HepG2 (cell line): Measurements from ENCODE around the gene APOA1. TPM values are rescaled to one million over a fixed set of nuclear protein-coding genes. Genes with fewer than 3 reads are reported as not detected.

Experiments used
- ATF4 ChIP-seq, 2 experiments: fragments of 450-650 bp in 1 of 2; sonication (generic) in 1 of 2; formaldehyde crosslinking; IDR thresholded peaks; 2 replicates each; pipeline versions ENCODE4 v1.5.0 to v1.8.0; 2020 to 2022; ENCODE audit warnings: mild to moderate bottlenecking in 1 of 2, missing genetic modification reagents in 1 of 2
- DBP ChIP-seq: sonication (generic); formaldehyde crosslinking; IDR thresholded peaks from 2 replicates; pipeline ENCODE4 v1.4.0; 2020; ENCODE audit warnings: missing genetic modification reagents; ENCODE audit errors: not compliant biosample characterization
- MEIS1 ChIP-seq: sonication (generic); formaldehyde crosslinking; IDR thresholded peaks from 2 replicates; pipeline ENCODE4 v1.9.0; 2021; ENCODE audit warnings: mild to moderate bottlenecking, missing genetic modification reagents, moderate library complexity, borderline replicate concordance
- NRL ChIP-seq: sonication (generic); formaldehyde crosslinking; IDR thresholded peaks from 2 replicates; pipeline ENCODE4 v1.5.0; 2020; ENCODE audit warnings: missing genetic modification reagents, mild to moderate bottlenecking, moderate library complexity, borderline replicate concordance
- SMC3 ChIP-seq: IDR thresholded peaks from 2 replicates; pipeline ENCODE4 v1.6.1; 2011; ENCODE audit warnings: low read length, improper control_type of control experiment
- ZNF331 ChIP-seq: sonication (generic); formaldehyde crosslinking; IDR thresholded peaks from 2 replicates; pipeline ENCODE4 v1.4.0; 2020; ENCODE audit warnings: missing genetic modification reagents
- ZNF44 ChIP-seq: sonication (generic); formaldehyde crosslinking; IDR thresholded peaks from 2 replicates; pipeline ENCODE4 v1.5.1; 2020; ENCODE audit warnings: mild to moderate bottlenecking, missing genetic modification reagents
- ZNF468 ChIP-seq: sonication (generic); formaldehyde crosslinking; IDR thresholded peaks from 2 replicates; pipeline ENCODE4 v1.8.0; 2022; ENCODE audit warnings: mild to moderate bottlenecking, moderate library complexity, missing genetic modification reagents
- ZNF501 ChIP-seq: sonication (generic); formaldehyde crosslinking; IDR thresholded peaks from 2 replicates; pipeline ENCODE4 v1.5.1; 2020; ENCODE audit warnings: mild to moderate bottlenecking, moderate library complexity, missing genetic modification reagents
- polyA plus RNA-seq, 8 experiments: library from polyadenylated mRNA; depleted of rRNA in 3 of 8; stranded (reverse) in 7 of 8; unstranded in 1 of 8; fragments of >200 nt; fragmentation: Illumina TruSeq in 4 of 8; extraction: Trizol in 4 of 8; gene quantifications; 2 replicates each; pipeline versions ENCODE4 v1.2.1 to v1.2.3, GENCODE V29; 2011 to 2016; ENCODE audit warnings: low read depth in 4 of 8, missing spikeins in 1 of 8, mixed read lengths in 1 of 8; ENCODE audit not compliant: insufficient read depth in 1 of 8
- total RNA-seq, 5 experiments: library from RNA; depleted of rRNA; stranded (reverse); fragments of >200 nt; fragmentation: Illumina TruSeq; extraction: Trizol; gene quantifications; 2 replicates each; pipeline ENCODE4 v1.2.3, GENCODE V29; 2016; ENCODE audit warnings: low read depth in 1 of 5
- TF ChIP-seq, protein P1 (sequence below): sonication (generic); formaldehyde crosslinking; IDR thresholded peaks from 2 replicates; pipeline ENCODE4 v1.4.0; 2020; ENCODE audit warnings: missing genetic modification reagents, mild to moderate bottlenecking, borderline replicate concordance
- TF ChIP-seq, protein P2 (sequence below): sonication (generic); formaldehyde crosslinking; IDR thresholded peaks from 2 replicates; pipeline ENCODE4 v1.4.0; 2020; ENCODE audit warnings: mild to moderate bottlenecking, missing genetic modification reagents
- TF ChIP-seq, protein P3 (sequence below), 2 experiments: sonication (generic) in 1 of 2; formaldehyde crosslinking in 1 of 2; IDR thresholded peaks; 2 replicates each; pipeline versions ENCODE4 v1.4.0 to v1.6.1; 2016 to 2020; ENCODE audit warnings: borderline replicate concordance in 1 of 2, low read depth in 1 of 2, mild to moderate bottlenecking in 1 of 2, missing genetic modification reagents in 1 of 2

APOA1 gene
- total and polyA plus RNA-seq, 2 of the 13 experiments (the other 11 are each of a cell fraction or from before 2014, with no cell fraction given), result 1,973 to 5,485 TPM

- TF ChIP-seq, protein P1, sequence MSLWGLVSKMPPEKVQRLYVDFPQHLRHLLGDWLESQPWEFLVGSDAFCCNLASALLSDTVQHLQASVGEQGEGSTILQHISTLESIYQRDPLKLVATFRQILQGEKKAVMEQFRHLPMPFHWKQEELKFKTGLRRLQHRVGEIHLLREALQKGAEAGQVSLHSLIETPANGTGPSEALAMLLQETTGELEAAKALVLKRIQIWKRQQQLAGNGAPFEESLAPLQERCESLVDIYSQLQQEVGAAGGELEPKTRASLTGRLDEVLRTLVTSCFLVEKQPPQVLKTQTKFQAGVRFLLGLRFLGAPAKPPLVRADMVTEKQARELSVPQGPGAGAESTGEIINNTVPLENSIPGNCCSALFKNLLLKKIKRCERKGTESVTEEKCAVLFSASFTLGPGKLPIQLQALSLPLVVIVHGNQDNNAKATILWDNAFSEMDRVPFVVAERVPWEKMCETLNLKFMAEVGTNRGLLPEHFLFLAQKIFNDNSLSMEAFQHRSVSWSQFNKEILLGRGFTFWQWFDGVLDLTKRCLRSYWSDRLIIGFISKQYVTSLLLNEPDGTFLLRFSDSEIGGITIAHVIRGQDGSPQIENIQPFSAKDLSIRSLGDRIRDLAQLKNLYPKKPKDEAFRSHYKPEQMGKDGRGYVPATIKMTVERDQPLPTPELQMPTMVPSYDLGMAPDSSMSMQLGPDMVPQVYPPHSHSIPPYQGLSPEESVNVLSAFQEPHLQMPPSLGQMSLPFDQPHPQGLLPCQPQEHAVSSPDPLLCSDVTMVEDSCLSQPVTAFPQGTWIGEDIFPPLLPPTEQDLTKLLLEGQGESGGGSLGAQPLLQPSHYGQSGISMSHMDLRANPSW (CRISPR knock-in tag), result no peak
- TF ChIP-seq MEIS1 (CRISPR knock-in tag), result peak; percentile 60
- no peak for TF ChIP-seq DBP (CRISPR knock-in tag)
- TF ChIP-seq SMC3, result peak; percentile 86
- peak; percentile 45; the same call in 1 of the 2 replicates for TF ChIP-seq ZNF501
- no peak for TF ChIP-seq ZNF468 (CRISPR knock-in tag)
- TF ChIP-seq, protein P2, sequence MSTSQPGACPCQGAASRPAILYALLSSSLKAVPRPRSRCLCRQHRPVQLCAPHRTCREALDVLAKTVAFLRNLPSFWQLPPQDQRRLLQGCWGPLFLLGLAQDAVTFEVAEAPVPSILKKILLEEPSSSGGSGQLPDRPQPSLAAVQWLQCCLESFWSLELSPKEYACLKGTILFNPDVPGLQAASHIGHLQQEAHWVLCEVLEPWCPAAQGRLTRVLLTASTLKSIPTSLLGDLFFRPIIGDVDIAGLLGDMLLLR (CRISPR knock-in tag), result no peak; the same call in 1 of the 2 replicates
- TF ChIP-seq, protein P3, sequence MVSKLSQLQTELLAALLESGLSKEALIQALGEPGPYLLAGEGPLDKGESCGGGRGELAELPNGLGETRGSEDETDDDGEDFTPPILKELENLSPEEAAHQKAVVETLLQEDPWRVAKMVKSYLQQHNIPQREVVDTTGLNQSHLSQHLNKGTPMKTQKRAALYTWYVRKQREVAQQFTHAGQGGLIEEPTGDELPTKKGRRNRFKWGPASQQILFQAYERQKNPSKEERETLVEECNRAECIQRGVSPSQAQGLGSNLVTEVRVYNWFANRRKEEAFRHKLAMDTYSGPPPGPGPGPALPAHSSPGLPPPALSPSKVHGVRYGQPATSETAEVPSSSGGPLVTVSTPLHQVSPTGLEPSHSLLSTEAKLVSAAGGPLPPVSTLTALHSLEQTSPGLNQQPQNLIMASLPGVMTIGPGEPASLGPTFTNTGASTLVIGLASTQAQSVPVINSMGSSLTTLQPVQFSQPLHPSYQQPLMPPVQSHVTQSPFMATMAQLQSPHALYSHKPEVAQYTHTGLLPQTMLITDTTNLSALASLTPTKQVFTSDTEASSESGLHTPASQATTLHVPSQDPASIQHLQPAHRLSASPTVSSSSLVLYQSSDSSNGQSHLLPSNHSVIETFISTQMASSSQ (IDR thresholded peaks at IDR 0.05; ENCODE audit: low read depth), result no peak
- TF ChIP-seq, protein P3 (CRISPR knock-in tag; IDR thresholded peaks at IDR 0.05; ENCODE audit: borderline replicate concordance), result no peak
- TF ChIP-seq ZNF331 (CRISPR knock-in tag), result peak; percentile 66; the same call in 1 of the 2 replicates
- no peak for TF ChIP-seq ZNF44 (CRISPR knock-in tag)
- no peak for TF ChIP-seq ATF4 (CRISPR knock-in tag; IDR thresholded peaks at IDR 0.05)
- TF ChIP-seq NRL (CRISPR knock-in tag), result no peak; the same call in 1 of the 2 replicates
Observed at GRCh38 chr11:116791002-116791812, 46.2 kb downstream of the APOA1 start (continued).
